Immature natural killer cell (primary cell): ENCODE measurements around the gene ABCG1. TPM values are rescaled to one million over a fixed set of nuclear protein-coding genes. Genes with fewer than 3 reads are reported as not detected.

Source experiments
- polyA plus RNA-seq, 3 donors: library from polyadenylated mRNA; unstranded; fragments of 300-500 nt; fragmentation: Illumina TruSeq; gene quantifications; one replicate each; pipeline ENCODE4 v1.2.3, GENCODE V29; 2021

The ABCG1 gene
- polyA plus RNA-seq, 3 donors from 2014 or later = 4.3 to 10.9 (median 8.2) TPM

Other genes starting within 250 kb of the ABCG1 start
- gene ZBTB21, start 208.8 kb upstream of the ABCG1 start, polyA plus RNA-seq = 1 to 10 TPM; 1.3 to 4.1 (median 2.2) TPM
- not detected for gene UMODL1, start 147.8 kb upstream of the ABCG1 start, polyA plus RNA-seq
- not detected for gene TFF3, start 96.3 kb downstream of the ABCG1 start, polyA plus RNA-seq
- not detected for gene TFF2, start 131.9 kb downstream of the ABCG1 start, polyA plus RNA-seq
- gene TFF1, start 147.4 kb downstream of the ABCG1 start, polyA plus RNA-seq = not detected
- gene TMPRSS3, start 176.9 kb downstream of the ABCG1 start, polyA plus RNA-seq = under 1 TPM in 1 of 3 donors, not detected in 2; 0.30 TPM
- gene UBASH3A, start 184.8 kb downstream of the ABCG1 start, polyA plus RNA-seq = under 1 TPM in 2 of 3 donors, not detected in 1; 0.38 to 0.58 TPM